Lower leg skin (tissue), 4 donors: Measurements from ENCODE around the gene NEURL4. TPM values are rescaled to one million over a fixed set of nuclear protein-coding genes. Genes with fewer than 3 reads are reported as not detected.
"Not testable (repeated sequence)": the region's sequence is repeated elsewhere in the genome, so short reads cannot be mapped to it uniquely, and the experiment has no call there.

ENCODE experiments used
- DNase-seq, 2 donors: peaks; one replicate each; pipeline ENCODE4 v3.0.0-alpha.2; 2019; ENCODE audit warnings: low spot score in 2 of 2
- H3K4me3 ChIP-seq: fragments of 200-600 bp; sonication (generic); 2 replicates; pipeline ENCODE4 v1.5.1; 2017; ENCODE audit warnings: mild to moderate bottlenecking, low read depth; ENCODE audit not compliant: poor library complexity, severe bottlenecking
- CTCF ChIP-seq, 3 donors: fragments of 450-650 bp; IDR thresholded peaks; one replicate each; pipeline ENCODE4 v1.5.1; 2016; ENCODE audit warnings: antibody characterized with exemption in 3 of 3, mild to moderate bottlenecking in 3 of 3, moderate library complexity in 2 of 3
- POLR2A ChIP-seq, 2 donors: fragments of 450-650 bp; IDR thresholded peaks; one replicate each; pipeline ENCODE4 v1.6.1; 2016 to 2017; ENCODE audit warnings: antibody characterized with exemption in 2 of 2, mild to moderate bottlenecking in 1 of 2, moderate library complexity in 1 of 2
- WGBS, 2 donors: methylation state at CpG; one replicate each; pipeline ENCODE4 v1.1.5; 2018; 5-methylcytosine and 5-hydroxymethylcytosine counted together
- intact Hi-C: fragments of 100-400 bp; cut with DNase I; formaldehyde crosslinking; loops from one replicate; pipeline ENCODE4 v1.15.0; 2023; ENCODE audit warnings: low total_unique reads
- total RNA-seq, 4 donors: library from RNA; depleted of rRNA; stranded (reverse); fragments of >200 nt; gene quantifications; one replicate each; pipeline ENCODE4 v1.1.0, GENCODE V29; 2016

Gene NEURL4
- total RNA-seq, 4 donors from 2014 or later = 13.3 to 44.8 (median 22.3) TPM

- H3K4me3 ChIP-seq = no peak overlapping the region
- TF ChIP-seq POLR2A (IDR thresholded peaks at IDR 0.05) (no peak), CTCF (IDR thresholded peaks at IDR 0.05) (no peak)
- DNase-seq = no peak
- WGBS, 2 donors = 91% methylated on average over 8 of the region's 8 CpGs
- intact Hi-C loops = loop anchor here (10.0 kb wide), 1 partner anchor 58 kb away; the partner anchor contains the start of genes SPEM1, SPEM2 and SPEM3
Measured at GRCh38 chr17:7367083-7367482, 37.9 kb upstream of the NEURL4 start.

GRCh38 chr17:7365963-7366362 lies 36.8 kb upstream of the NEURL4 start:
- DNase-seq, H3K4me3 ChIP-seq: not testable (repeated sequence)
- WGBS, 2 donors = 92 to 95% methylated on average over 6 of the region's 7 CpGs
- intact Hi-C loops = loop anchor here (10.0 kb wide), 1 partner anchor 59 kb away; the partner anchor contains the start of genes SPEM1, SPEM2 and SPEM3

- H3K4me3 ChIP-seq = no peak overlapping the region
- intact Hi-C loops = loop anchor here (10.0 kb wide), 1 partner anchor 61 kb away; the partner anchor contains the start of genes SPEM1, SPEM2 and SPEM3
- WGBS, 2 donors = 75 to 92% methylated on average over 6 of the region's 6 CpGs
- no peak for TF ChIP-seq CTCF (IDR thresholded peaks at IDR 0.05)
- no peak for TF ChIP-seq POLR2A (IDR thresholded peaks at IDR 0.05)
- DNase-seq = no peak
Measured at GRCh38 chr17:7363311-7363710, 34.2 kb upstream of the NEURL4 start.

- 49 to 55% methylated on average over 3 of the region's 3 CpGs for WGBS, 2 donors
- TF ChIP-seq POLR2A (IDR thresholded peaks at IDR 0.05) (no peak), CTCF (IDR thresholded peaks at IDR 0.05) (no peak)
- no peak for DNase-seq
- intact Hi-C loops = loop anchor here (10.0 kb wide), 1 partner anchor 63 kb away; the partner anchor contains the start of genes SPEM1, SPEM2 and SPEM3
- no peak overlapping the region for H3K4me3 ChIP-seq
Measured at GRCh38 chr17:7361906-7362305, 32.8 kb upstream of the NEURL4 start.

GRCh38 chr17:7357381-7357780 lies 28.2 kb upstream of the NEURL4 start:
- no peak for DNase-seq
- TF ChIP-seq CTCF (IDR thresholded peaks at IDR 0.05) = no peak
- no peak for TF ChIP-seq POLR2A (IDR thresholded peaks at IDR 0.05)
- intact Hi-C loops = loop anchor here (10.0 kb wide), 1 partner anchor 197 kb away; the partner anchor contains the start of gene TNFSF13
- H3K4me3 ChIP-seq = no peak overlapping the region
- WGBS, 2 donors = 54 to 57% methylated on average over 2 of the region's 2 CpGs

- intact Hi-C loops = loop anchor here (10.0 kb wide), 1 partner anchor 198 kb away; the partner anchor contains the start of gene TNFSF13
- DNase-seq = no peak
- WGBS, 2 donors = 50 to 56% methylated on average over 8 of the region's 8 CpGs
Measured at GRCh38 chr17:7356756-7357155, 27.6 kb upstream of the NEURL4 start.

More at GRCh38 chr17:7356756-7357155, 27.6 kb upstream of the NEURL4 start:
- H3K4me3 ChIP-seq = no peak overlapping the region
- TF ChIP-seq POLR2A (IDR thresholded peaks at IDR 0.05) (no peak), CTCF (IDR thresholded peaks at IDR 0.05) (no peak)
